HG03469 (cell line): ENCODE data around the gene N4BP2L2.

Source experiments
- ATAC-seq: cut with Tn5 transposase; IDR thresholded peaks from one replicate; pipeline ENCODE4 v1.9.1; 2021; ENCODE audit warnings: mild to moderate bottlenecking, moderate library complexity, moderate number of reproducible peaks; ENCODE audit not compliant: unreplicated experiment

Gene N4BP2L2

DNA sequence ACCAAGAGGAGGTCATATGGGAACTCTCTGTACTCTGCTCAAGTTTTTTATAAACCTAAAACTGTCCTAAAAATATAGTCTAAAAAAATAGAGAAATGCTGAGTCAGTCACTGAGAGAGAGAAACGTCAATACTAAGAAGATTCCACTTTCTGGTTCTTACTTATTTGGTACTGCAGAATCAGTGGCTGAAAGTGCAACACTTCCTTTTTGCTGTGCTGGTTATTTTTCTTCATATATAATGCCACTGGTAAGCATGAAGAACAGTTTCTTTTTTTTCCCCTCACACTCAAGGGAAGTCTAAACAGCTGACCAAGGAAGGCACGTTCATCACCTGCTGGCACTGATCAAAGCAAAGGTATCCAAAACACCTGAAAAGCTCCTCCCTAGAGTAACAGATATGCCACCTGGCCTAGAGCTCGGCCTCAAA, 66.4 kb downstream of the N4BP2L2 start:
- ATAC-seq, result peak; percentile 73

DNA sequence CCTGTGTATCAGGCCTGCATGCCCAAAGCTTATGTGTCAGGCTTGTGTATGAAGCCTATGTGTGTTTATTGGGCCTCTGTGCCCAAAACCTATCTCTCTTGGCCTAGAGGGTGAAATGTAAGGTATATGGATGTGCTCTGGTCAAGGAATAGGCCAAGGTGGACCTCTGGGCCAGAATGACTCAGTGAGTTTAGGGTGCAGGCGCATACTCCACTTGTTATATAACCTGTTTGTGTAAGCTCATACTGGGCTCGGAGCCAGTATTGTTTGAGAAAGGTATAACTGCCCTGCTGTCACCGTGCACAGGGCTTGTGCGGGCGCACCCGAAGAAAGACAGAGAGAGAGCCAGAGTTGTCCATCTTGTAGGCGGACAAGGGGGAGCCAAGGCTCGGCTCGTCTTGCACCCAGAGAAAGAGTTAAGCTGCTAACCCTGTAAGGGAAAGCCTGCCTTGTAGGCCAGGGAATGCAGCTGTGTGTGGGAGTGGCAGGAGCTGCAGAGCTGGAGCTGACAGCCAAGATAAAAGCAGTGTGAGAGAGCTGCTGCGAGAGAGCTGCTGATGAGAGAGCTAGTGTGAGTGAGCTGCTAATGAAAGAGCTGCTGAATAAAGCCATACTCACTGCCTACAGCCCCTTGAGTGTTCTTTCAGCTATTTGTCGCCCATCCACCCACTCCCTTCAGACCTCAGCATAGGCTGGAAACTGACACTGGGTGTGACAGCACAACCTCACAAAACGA, 67.2 kb downstream of the N4BP2L2 start:
- no peak for ATAC-seq

DNA sequence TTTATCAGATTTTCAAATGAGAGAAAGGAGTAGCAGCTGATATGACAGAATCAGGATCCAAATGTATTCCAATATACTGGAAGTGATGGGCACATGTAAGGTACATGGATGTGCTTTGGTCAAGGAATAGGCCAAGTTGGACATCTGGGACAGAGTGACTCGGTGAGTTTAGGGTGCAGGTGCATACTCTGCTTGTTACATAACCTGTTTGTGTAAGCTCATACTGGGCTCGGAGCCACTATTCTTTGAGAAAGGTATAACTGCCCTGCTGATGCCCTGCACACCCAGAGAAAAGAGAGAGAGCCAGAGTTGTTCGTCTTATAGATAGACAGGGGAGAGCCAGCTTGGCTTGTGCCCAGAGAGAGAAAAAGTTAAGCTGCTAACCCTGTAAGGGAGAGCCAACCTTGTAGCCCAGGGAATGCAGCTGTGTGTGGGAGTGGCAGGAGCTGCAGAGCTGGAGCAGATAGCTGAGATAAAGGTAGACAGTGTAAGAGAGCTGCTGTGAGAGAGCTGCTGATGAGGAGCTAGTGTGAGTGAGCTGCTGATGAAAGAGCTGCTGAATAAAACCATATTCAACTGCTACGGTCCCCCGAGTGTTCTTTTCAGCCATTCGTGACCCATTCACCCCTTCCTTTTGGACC, 70.0 kb downstream of the N4BP2L2 start:
- no peak for ATAC-seq

DNA sequence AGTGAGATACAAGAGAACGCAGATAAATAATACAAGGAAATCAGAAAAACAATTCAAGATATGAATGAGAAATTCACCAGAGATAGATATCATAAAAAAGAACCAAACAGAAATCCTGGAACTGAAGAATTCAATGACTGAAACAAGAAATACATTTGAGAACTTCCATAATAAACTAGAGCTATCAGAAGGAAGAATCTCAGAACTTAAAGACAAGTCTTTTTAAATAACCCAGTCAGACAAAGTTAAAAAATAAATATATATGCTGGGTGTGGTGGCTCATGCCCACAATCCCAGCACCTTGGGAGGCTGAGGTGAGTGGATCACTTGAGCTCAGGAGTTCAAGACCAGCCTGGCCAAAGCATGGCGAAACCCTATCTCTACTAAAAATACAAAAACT, 82.0 kb downstream of the N4BP2L2 start:
- no peak for ATAC-seq

DNA sequence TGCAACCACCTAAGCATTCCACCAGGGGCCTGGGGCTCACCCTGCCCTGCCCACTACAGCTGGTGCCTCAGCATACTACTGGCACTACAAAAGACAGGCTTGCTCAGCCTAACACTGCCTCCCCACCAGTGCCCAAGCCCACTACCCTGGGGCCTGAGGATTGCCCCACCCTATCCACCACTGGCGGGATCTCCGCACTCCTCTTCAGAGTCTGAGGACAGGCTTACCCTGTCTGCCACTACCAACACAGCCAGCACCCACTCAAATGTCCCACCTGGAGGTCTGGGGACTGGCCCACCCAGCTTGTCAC, 83.0 kb downstream of the N4BP2L2 start:
- ATAC-seq, result no peak

DNA sequence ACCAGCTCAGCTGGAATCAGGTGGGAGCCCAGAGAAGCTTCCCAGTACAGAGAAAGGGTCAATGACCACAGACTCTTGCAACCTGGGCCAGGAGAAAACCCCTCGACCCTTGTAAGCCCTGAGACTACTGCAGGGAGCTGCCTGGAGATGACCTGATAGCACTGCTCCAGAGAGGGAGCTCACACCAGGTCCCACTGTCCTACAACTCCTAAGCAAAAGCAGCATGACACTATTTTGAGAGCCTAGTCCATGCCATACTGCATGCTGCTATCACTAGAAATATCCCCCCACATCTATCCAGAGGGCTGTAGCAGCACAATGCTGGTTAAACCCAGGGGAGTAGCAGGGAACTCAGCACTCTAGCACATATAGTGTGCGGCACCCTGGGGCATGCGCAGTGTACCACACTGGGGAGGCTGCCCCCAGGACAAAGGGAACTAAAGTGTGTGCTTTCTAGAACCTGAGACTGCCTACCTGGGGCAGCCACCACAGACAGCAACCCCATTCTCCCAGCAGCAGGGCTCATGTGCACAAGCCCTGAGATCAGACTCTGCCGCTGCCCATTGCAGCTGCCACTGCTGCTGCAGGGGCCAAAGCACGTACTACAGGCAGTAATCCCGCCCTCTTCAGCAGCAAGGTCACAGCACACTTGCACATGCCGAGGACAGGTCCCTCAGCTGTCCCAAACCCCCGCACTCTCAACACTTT, 83.6 kb downstream of the N4BP2L2 start:
- no peak for ATAC-seq

DNA sequence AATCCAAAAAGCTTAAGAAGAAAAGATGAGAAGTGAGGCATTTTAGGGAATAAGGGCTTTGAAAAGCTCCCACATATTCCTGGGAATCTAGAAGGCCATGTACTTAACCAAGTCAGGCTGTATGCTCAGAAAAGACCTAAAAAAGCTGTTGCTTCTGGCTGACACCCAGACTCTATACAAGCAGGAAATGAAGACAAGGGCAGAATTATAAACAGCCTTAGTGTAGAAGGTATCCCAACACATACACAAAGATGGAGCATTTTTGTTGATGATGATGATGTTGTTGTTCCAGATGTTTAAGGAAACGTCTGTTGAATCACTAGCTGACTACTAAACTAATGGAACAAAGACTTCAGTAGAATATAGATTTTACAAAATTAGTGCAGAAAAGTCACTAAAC, 84.6 kb downstream of the N4BP2L2 start:
- no peak for ATAC-seq

DNA sequence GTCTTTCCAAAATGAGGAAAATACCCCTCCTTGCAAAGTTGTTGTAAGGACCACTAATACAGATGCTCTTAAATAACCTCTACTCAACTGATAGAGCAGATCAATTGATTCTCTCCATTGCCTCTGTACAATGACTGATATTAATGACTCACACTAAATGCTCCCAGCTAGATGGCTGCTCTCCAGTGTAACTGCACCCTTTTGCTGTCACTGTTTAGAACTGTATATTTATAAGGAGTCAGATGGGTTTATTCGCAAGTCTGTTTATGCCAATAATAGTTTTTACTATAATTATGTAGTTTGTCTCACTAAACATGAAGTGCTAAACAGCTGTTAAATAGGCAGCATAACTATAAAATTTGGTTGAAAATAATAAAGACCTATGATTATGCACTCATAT, 89.6 kb downstream of the N4BP2L2 start:
- ATAC-seq, result no peak

DNA sequence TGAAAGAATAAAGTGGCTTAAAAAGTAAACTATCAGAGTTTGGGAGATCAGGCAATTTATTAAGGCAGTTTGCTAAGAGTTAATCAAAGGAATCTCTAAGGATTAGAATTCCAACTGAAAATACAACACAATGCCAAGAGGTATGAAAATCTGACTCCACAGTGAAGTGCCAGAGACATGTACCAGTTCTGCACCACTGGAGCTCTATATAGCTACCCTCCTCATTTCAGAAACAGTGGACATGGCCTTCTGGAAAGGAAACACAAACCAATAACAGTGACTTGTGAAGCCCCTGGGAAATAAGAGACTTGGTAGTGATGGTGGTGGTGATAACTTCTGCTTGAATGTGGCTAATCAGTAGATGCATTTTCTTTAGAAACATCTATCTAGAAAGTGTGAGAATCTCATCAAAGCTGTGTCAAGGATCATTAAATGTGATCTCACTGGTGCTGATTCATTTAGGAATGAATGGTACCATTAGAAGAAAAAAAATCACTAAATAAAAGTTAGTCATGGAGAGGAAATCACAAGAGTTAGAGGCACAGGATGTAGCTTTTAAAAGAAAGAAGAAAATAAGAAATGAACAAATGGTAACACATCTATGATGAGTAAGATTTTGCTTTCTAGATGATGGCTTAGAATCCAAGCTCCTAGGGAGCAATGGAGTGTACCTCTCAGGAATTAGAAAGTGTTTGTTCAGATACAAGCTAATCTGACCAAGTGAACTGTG, 90.5 kb downstream of the N4BP2L2 start:
- ATAC-seq, result no peak

DNA sequence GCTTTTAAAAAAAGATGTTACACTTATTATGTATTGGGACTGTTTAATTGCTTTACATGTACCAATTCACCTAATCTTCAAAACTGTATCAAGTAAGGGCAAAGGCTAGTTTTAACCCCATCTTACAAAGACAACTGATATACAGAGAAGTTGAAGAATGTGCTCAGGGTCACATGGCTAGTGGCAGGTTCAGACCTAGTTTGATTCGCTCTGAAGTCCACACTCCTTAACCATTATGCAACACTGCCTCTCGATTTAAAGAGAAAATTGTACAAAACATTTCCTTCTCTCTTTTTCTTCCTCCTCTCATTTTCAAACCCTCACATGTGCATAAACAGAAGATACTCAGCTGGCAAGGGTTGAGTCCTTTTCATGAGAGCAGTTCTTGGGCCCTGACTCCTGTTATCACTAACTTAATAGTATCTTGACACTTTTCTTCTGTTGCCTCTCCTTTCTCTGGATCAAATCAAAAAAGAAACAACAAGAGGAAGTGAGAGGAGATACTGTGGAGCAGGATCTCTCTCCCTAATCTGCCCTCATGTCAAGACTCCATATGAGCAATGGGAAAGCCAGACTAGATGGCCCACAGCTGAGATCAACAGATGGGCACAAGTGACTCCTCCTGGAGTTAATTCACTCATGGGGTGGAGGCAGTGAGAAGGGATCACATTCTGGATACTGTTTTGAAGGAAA, 91.7 kb downstream of the N4BP2L2 start:
- no peak for ATAC-seq

DNA sequence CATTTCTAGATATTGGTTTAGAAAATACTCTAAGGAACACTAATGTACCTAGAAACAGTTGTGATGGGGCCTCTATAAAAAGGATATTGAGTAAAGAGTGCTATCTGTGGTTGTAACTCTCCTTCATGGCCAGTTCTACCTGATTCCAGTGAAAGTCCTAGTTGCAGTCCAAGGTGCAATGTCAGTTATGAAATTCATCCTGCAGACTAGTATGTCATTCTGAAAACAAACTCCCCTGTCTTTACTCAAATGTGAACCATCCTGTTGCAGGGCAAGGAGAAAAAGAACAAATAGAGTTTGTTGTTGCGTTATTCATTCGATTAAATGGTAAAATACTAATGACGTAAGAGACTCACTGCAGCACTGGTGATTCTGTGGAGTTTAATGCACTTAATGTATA, 92.4 kb downstream of the N4BP2L2 start:
- no peak for ATAC-seq

DNA sequence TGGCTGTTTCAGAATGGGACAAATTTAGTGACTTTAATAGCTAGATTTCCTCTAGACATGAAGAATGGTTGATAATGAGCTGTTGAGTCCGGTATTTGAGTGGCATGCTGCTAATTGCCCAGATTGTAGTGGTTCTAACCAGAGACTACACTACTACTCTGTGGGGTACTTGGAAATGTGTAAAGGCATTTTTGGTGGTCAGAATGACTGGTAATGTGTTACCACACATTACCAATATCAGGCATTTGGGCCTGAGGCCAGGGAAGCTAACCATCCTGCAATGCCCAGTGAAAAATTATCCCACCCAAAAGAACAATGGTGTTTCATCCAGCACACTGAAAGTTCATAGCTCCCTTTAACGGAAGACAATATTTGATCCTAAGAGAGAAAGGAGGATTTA, 93.1 kb downstream of the N4BP2L2 start:
- ATAC-seq, result no peak

DNA sequence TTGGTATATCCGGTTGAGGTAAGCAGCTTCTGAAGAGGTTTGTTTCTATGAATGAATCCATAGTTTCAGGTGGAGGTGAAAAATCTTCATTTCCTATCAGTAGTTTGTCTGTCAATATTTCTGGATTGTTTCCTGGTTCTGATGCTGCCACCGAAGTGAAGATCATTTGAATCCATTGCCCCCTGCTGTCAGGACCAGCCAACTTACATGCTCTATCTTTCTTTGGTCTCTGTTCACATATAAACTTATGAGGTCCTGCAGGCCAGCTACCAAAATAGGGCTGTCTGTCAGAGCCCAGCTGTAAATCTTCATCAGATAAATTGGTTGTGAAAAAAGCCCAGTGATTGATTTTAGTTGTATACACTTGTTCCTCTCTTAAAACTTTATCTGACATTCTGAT, 95.5 kb downstream of the N4BP2L2 start:
- ATAC-seq, result no peak

DNA sequence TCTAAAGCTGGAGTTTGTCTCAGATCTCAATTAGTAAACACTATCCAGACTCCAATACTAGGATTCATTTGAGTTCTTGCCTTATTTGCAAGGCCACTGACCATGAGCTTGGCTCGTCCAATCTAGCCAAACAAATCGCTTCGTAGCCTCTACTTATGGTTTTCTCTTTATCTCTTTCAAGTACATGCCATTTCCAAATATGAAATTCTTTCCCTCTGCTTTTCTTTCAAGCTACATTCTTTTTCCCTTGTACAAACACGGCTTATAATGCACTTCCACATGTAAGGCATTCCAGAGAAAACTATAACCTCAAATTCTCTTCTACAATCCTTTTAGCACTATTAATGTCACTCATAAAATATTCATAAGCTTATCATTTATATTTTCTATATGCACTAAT, 99.7 kb downstream of the N4BP2L2 start:
- ATAC-seq, result no peak

DNA sequence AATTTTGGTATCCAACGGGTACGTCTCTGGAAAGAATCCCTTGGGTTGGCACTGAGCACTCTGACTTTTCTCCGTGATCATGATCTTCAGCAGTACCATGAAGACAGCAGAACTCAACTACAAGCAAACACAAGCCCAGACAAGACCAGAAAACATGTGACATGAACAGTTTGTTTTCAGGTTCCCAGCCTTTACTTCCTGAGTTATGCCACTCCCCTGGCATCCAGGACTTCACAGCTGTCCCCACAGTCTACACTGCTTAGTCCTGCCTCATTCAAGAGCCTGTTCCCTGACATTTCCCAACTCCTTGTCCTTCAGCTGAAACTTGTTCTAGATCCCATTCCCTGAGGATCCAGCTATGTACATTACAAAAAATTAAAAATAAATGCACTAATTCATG, 105.7 kb downstream of the N4BP2L2 start:
- ATAC-seq, result no peak

DNA sequence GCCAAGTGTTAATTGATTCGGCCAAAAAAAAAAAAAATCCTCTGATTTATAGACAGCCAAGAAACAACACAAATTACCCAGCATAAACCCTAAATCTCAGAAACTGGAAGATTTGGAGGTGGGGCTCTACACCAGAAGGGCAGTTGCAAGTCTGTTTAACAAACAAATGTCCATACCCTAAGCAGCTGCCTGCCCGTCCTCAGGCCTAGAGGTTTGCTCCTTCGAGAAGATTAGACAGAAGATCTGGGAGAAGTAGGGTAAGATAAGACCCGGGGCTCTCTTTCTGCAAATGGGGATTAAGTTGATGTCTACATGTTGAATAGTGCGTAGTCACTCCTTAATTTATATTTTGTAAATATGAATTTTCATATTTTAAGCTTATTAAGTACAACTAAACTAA, 107.2 kb downstream of the N4BP2L2 start:
- no peak for ATAC-seq

DNA sequence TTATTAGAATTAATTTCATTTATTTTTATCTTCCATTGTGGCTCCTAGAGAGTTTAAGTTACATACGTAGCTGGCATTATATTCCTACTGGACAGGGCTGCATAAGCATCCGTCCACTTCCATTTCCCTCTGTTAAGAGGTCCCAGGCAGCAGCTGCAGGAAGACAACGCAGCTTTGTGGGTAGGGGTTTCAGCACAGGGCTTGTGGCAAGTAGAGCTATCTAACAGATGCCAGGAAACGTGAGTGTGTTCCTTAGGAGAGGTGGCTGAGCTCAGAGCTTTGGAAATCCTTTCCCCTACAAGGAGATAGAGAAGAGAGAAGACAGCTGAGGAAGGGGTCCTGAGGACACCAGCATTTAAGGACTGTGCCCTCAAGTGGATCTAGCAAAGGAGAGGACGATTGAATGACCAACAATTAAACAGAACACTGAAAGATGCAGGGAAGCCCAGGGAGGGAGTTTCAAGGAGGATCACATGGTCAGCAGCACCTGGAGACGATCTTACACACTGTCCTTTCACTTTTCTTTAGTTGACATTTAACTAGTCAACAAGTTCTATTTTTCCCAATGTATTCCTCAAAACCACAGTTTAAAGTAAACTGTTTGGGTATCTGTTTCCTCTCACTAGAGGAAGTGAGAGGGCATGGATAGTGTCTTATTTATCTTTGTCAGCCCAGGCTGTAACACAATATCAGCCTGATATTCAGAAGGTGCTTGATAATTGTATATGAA, 108.4 kb downstream of the N4BP2L2 start:
- no peak for ATAC-seq

DNA sequence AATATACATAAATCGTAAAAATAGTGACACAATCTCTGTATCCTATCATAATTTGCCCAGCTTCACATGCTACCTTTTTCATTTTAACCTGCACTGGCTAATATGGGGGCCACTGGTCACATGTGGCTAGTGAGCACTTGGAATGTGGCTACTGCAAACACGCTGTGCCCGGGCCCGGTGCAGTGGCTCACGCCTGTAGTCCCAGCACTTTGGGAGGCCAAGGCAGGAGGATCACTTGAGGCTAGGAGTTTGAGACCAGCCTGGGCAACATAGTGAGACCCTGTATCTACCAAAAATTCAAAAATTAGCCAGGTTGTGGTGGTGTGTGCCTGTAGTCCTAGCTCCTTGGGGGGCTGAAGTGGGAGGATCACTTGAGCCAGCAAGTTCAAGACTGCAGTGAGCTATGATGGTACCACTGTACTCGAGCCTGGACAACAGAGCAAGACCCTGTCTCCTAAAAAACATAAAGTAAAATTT, 109.1 kb downstream of the N4BP2L2 start:
- ATAC-seq, result no peak

DNA sequence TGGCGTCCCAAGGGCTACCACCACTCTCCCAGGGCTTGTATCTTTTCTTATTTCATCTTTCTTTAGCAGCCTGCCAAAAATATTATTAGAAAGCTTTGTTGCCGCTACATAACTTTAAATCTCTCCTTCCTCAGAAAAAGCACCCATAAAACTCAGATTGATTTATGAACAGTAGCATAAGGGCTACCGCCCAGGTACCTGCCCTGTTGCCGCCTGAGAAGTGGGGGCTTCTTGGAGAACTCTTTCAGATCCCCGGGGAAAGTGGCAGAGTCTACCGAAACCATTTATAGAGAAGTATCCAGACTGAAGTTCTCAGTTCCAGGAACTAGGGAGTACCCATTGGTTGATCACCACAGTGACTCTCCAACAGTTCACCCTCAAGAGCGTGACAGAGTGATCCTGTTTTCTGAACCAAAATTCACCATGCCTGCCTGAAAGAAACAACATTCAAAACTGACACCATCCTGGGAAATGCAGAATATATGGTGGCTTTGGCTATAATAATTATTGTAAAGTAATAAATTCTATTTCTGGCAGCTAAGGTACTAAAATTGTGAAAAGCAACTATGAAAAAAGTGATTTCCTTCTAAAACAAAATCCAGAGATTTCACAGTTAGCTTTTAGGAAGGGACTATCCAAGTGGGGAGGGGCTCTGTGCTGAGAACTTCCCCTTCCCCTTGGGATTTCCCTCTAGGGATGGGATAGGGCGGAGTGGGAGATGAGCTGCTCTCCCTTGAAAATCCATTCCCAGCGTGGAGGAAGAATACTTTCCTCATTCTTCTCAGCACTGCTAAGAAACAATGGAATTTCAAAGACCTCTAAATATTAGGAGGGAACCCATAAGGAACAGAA, 109.8 kb downstream of the N4BP2L2 start:
- ATAC-seq, result no peak
